ENCODE results near the gene SUV39H1.
"Not testable (repeated sequence)": the region's sequence is repeated elsewhere in the genome, so short reads cannot be mapped to it uniquely, and the experiment has no call there.

SUV39H1 gene

GRCh38 chrX:48667509-48667908, 29.0 kb upstream of the SUV39H1 start:
- H2AFZ ChIP-seq (ENCODE audit: low read depth), result no peak overlapping the region
- no peaks in the 10 kb centered on the region for H4K20me1 ChIP-seq (ENCODE audit: insufficient read depth)
- no peaks in the 10 kb centered on the region for H3K27me3 ChIP-seq (ENCODE audit: insufficient read depth, low read depth)
- no peak overlapping the region for H3K4me3 ChIP-seq (IDR thresholded peaks at IDR 0.05; ENCODE audit: insufficient read depth, low read depth, low read length)
- H3K36me3 ChIP-seq (ENCODE audit: insufficient read depth), result no peaks in the 10 kb centered on the region
- no peak for TF ChIP-seq CTCF (conservative IDR thresholded peaks at IDR 0.05; ENCODE audit: low read depth, low read length)
- no peaks in the 10 kb centered on the region for H3K4me1 ChIP-seq (ENCODE audit: low read depth, poor library complexity, severe bottlenecking)
- H3K4me2 ChIP-seq, result no peak overlapping the region
- no peaks in the 10 kb centered on the region for H3K79me2 ChIP-seq (ENCODE audit: insufficient read depth, low read depth)
- H3K9ac ChIP-seq, result no peak overlapping the region
- H3K27ac ChIP-seq, result no peak overlapping the region

- not testable (repeated sequence) for H3K4me2 ChIP-seq; H3K4me1 ChIP-seq (ENCODE audit: low read depth, poor library complexity, severe bottlenecking); H2AFZ ChIP-seq (ENCODE audit: low read depth); H3K4me3 ChIP-seq (IDR thresholded peaks at IDR 0.05; ENCODE audit: insufficient read depth, low read depth, low read length); H4K20me1 ChIP-seq (ENCODE audit: insufficient read depth); H3K27ac ChIP-seq; H3K36me3 ChIP-seq (ENCODE audit: insufficient read depth); H3K79me2 ChIP-seq (ENCODE audit: insufficient read depth, low read depth); H3K9ac ChIP-seq; H3K27me3 ChIP-seq (ENCODE audit: insufficient read depth, low read depth)
Observed at GRCh38 chrX:48668187-48668586, 28.3 kb upstream of the SUV39H1 start.

DNA sequence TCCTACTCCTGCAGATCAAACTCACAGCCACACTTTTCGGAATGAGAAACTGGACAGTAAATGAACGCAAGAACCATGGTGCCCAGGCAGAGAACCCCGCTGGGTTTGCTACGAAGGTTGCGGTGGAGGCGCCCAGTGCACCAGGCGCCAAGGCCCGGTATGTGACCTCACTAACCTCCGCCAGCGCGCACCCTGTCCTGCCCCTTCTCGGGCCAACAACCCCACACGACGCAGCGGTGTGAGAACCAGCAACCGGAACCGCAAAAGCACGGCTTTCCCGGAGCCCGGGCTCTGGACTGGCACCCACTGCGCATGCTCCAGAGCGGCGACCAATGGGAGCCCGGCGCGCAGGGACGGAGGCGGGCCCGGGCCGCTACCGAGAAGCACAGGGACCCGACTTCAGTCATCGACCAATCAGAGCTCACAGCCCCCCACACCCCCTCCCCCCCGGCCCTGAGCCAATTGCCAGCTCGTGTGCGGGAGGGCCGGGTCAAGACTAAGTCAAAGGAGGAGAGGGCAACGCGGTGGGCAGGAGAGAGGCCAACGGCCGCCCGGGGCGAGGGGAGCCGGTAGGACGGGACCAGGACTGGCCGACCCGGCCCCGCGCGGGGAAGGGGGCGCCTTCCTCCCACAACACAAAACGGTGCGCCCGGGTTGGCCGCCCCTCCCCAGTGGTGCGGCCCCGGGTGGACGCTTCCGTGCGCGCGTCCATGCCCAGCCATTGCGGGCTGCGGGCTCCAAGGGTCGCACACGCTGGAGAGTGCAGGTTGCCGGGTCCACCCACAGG, 20.2 kb upstream of the SUV39H1 start:
- Histone ChIP-seq H3K4me2 (peak overlapping the region; percentile 66; the same call in 1 of the 2 replicates), H3K27me3 (ENCODE audit: insufficient read depth, low read depth) (no peaks in the 10 kb centered on the region), H3K4me3 (IDR thresholded peaks at IDR 0.05; ENCODE audit: insufficient read depth, low read depth, low read length) (no peak overlapping the region), H2AFZ (ENCODE audit: low read depth) (peak overlapping the region; percentile 90), H3K27ac (peak overlapping the region; percentile 60), H3K9ac (peak overlapping the region; percentile 73), H3K79me2 (ENCODE audit: insufficient read depth, low read depth) (no peaks in the 10 kb centered on the region), H3K4me1 (ENCODE audit: low read depth, poor library complexity, severe bottlenecking) (peaks cover 2% of the 10 kb centered on the region), H4K20me1 (ENCODE audit: insufficient read depth) (no peaks in the 10 kb centered on the region), H3K36me3 (ENCODE audit: insufficient read depth) (no peaks in the 10 kb centered on the region)
- no peak for TF ChIP-seq CTCF (conservative IDR thresholded peaks at IDR 0.05; ENCODE audit: low read depth, low read length)

DNA sequence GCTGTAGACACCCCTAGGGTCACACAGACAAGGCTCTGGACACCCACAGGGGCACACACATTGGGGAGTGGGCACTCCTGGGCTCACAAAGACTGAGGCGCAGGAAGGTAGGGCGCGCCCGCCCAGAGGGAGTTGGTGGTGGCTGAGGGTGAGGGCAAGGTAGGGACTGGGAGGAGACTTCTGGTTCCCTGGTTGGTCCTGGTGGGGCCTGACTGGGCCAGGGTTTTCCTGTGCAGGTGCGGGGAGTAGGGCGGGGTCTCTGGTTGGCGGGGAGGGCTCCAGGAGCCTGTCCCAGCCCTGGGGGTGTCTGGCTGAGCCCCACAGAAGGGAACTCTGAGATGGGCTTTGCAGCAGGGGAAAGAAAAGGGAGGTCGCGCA, 19.7 kb upstream of the SUV39H1 start:
- H3K27me3 ChIP-seq (ENCODE audit: insufficient read depth, low read depth), result no peaks in the 10 kb centered on the region
- H3K79me2 ChIP-seq (ENCODE audit: insufficient read depth, low read depth), result no peaks in the 10 kb centered on the region
- no peaks in the 10 kb centered on the region for H4K20me1 ChIP-seq (ENCODE audit: insufficient read depth)
- peak overlapping the region; percentile 73 for H3K9ac ChIP-seq
- peak overlapping the region; percentile 51 for H3K4me2 ChIP-seq
- H3K4me1 ChIP-seq (ENCODE audit: low read depth, poor library complexity, severe bottlenecking), result peaks cover 2% of the 10 kb centered on the region
- H2AFZ ChIP-seq (ENCODE audit: low read depth), result peak overlapping the region; percentile 26; the same call in 1 of the 2 replicates
- no peak overlapping the region for H3K4me3 ChIP-seq (IDR thresholded peaks at IDR 0.05; ENCODE audit: insufficient read depth, low read depth, low read length)
- no peaks in the 10 kb centered on the region for H3K36me3 ChIP-seq (ENCODE audit: insufficient read depth)
- no peak for TF ChIP-seq CTCF (conservative IDR thresholded peaks at IDR 0.05; ENCODE audit: low read depth, low read length)
- H3K27ac ChIP-seq, result peak overlapping the region; percentile 45

DNA sequence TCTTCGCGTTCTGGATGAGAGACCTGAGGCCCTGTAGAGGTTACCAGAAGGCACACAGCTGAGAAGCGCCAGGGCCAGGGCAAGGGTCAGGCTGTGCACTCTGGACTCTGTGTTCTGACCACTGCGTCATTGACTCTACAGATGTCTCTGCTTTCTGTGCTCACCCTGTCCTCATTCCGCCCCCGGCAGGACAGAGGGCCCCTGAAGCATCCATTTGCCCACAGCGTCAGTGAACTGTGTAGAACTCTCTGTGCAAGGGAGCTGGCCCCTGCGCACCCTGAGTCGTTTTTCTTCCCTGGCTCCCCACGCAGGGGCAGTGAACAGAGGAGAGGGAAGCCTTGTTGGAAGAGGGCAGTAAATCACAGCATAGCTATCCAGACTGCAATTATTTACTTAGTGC, 19.0 kb upstream of the SUV39H1 start:
- peaks cover 2% of the 10 kb centered on the region for H3K4me1 ChIP-seq (ENCODE audit: low read depth, poor library complexity, severe bottlenecking)
- no peaks in the 10 kb centered on the region for H3K79me2 ChIP-seq (ENCODE audit: insufficient read depth, low read depth)
- no peak for TF ChIP-seq CTCF (conservative IDR thresholded peaks at IDR 0.05; ENCODE audit: low read depth, low read length)
- H3K36me3 ChIP-seq (ENCODE audit: insufficient read depth), result no peaks in the 10 kb centered on the region
- H4K20me1 ChIP-seq (ENCODE audit: insufficient read depth), result no peaks in the 10 kb centered on the region
- no peak overlapping the region for H3K4me3 ChIP-seq (IDR thresholded peaks at IDR 0.05; ENCODE audit: insufficient read depth, low read depth, low read length)
- no peak overlapping the region for H3K27ac ChIP-seq
- H3K27me3 ChIP-seq (ENCODE audit: insufficient read depth, low read depth), result no peaks in the 10 kb centered on the region
- peak overlapping the region; percentile 51; the same call in 1 of the 2 replicates for H3K4me2 ChIP-seq
- H2AFZ ChIP-seq (ENCODE audit: low read depth), result no peak overlapping the region
- H3K9ac ChIP-seq, result no peak overlapping the region

DNA sequence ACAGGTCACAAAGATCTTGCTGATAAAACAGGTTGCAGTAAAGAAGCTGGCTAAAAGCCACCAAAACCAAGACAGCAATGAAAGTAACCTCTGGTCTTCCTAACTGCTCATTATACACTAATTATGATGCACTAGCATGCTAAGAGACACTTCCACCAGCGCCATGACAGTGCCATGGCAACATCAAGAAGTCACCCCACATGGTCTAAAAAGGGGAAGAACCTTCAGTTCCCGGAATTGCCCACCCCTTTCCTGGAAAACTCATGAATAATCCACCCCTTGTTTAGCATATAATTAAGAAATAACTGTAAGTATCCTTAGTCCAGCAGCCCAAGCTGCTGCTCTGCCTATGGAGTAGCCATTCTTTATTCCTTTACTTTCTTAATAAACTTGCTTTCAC, 16.1 kb upstream of the SUV39H1 start:
- not testable (repeated sequence) for H3K9ac ChIP-seq; H3K36me3 ChIP-seq (ENCODE audit: insufficient read depth); H3K27me3 ChIP-seq (ENCODE audit: insufficient read depth, low read depth); H3K79me2 ChIP-seq (ENCODE audit: insufficient read depth, low read depth); H3K4me3 ChIP-seq (IDR thresholded peaks at IDR 0.05; ENCODE audit: insufficient read depth, low read depth, low read length); H4K20me1 ChIP-seq (ENCODE audit: insufficient read depth); H2AFZ ChIP-seq (ENCODE audit: low read depth); H3K4me2 ChIP-seq; H3K27ac ChIP-seq; H3K4me1 ChIP-seq (ENCODE audit: low read depth, poor library complexity, severe bottlenecking)

DNA sequence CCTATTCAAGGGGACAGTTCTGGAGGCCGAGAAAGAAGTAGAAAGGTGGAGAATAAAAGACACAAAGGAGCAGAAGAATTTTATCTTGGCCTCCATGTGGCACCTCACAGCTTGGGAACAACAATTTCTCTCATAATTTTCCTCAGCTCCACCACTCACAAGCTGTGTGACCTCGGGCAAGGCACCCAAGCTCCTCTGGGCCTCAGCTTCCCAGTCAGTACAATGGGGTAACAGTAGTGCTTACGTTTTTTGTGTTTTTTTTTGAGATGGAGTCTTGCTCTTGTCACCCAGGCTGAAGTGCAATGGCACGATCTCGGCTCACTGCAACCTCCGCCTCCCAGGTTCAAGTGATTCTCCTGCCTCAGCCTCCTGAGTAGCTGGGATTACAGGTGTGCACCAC, 15.6 kb upstream of the SUV39H1 start:
- H4K20me1 ChIP-seq (ENCODE audit: insufficient read depth); H3K4me2 ChIP-seq; H3K27me3 ChIP-seq (ENCODE audit: insufficient read depth, low read depth); H3K27ac ChIP-seq; H3K4me3 ChIP-seq (IDR thresholded peaks at IDR 0.05; ENCODE audit: insufficient read depth, low read depth, low read length); H3K9ac ChIP-seq; H3K79me2 ChIP-seq (ENCODE audit: insufficient read depth, low read depth); H3K4me1 ChIP-seq (ENCODE audit: low read depth, poor library complexity, severe bottlenecking); H3K36me3 ChIP-seq (ENCODE audit: insufficient read depth); H2AFZ ChIP-seq (ENCODE audit: low read depth): not testable (repeated sequence)
